ENCODE results near the gene BST2. TPM values are rescaled to one million over a fixed set of nuclear protein-coding genes. Genes with fewer than 3 reads are reported as not detected.

The BST2 gene
- total RNA-seq, 3 donors from 2014 or later (not counting 1 experiment from before 2014, with no cell fraction given) = 84.8 to 106 (median 100) TPM

DNA sequence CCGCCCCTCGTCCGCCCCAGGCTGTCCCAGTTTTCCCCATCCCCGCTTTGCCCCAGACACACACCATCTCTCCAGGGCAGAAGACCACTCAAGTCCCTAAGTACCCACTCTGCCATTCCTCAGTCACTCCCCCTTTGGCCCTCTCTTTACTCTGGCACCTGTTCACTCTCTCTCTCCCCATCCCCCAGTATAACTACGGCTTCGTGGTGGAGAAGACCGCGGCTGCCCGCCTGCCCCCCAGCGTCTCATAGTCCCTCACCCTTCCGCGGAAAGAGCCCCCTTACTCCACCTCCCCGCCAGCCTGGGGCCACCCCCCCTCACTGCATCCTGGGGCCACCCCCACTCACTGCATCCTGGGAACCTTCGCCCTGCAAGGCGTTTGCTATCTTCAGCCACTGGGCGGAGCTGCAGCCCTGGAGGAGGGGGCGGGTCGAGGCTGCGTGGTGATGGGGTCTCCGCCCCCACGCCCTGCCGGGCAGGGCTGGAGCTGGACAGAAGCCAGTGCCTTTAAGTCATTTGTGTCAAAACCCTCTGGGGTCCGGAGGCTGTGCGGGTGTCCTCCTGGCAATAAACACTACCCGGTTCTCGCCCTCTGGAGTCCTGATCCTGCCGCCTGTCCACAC is 19.4 kb upstream of the BST2 start:
- intact Hi-C loops (cut with micrococcal nuclease) = no loop called here
- peaks cover 0 to 19% of the 10 kb centered on the region in 2 donors for H3K4me1 Mint-ChIP-seq
- TF ChIP-seq, protein P1, sequence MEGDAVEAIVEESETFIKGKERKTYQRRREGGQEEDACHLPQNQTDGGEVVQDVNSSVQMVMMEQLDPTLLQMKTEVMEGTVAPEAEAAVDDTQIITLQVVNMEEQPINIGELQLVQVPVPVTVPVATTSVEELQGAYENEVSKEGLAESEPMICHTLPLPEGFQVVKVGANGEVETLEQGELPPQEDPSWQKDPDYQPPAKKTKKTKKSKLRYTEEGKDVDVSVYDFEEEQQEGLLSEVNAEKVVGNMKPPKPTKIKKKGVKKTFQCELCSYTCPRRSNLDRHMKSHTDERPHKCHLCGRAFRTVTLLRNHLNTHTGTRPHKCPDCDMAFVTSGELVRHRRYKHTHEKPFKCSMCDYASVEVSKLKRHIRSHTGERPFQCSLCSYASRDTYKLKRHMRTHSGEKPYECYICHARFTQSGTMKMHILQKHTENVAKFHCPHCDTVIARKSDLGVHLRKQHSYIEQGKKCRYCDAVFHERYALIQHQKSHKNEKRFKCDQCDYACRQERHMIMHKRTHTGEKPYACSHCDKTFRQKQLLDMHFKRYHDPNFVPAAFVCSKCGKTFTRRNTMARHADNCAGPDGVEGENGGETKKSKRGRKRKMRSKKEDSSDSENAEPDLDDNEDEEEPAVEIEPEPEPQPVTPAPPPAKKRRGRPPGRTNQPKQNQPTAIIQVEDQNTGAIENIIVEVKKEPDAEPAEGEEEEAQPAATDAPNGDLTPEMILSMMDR (IDR thresholded peaks at IDR 0.05) = no peak
- no peaks in the 10 kb centered on the region for H3K36me3 Mint-ChIP-seq
- no peaks in the 10 kb centered on the region for H3K27me3 Mint-ChIP-seq (ENCODE audit: low read depth in 2 of 2)
- H3K4me1 ChIP-seq (ENCODE audit: control insufficient read depth, insufficient read depth, low read length) = peaks cover 13% of the 10 kb centered on the region
- no peak overlapping the region for H3K4me3 ChIP-seq (ENCODE audit: low read length)
- WGBS (ENCODE audit: insufficient coverage) = 30% methylated on average over 27 of the region's 27 CpGs
- no peaks in the 10 kb centered on the region for H3K36me3 ChIP-seq (ENCODE audit: control insufficient read depth, insufficient read depth, low read length)
- no peaks in the 10 kb centered on the region for H3K9me3 Mint-ChIP-seq
- no peaks in the 10 kb centered on the region for H3K9me3 ChIP-seq (ENCODE audit: control insufficient read depth, insufficient read depth, low read length)
- H3K27me3 ChIP-seq (ENCODE audit: control insufficient read depth, insufficient read depth, low read length) = no peaks in the 10 kb centered on the region
- DNase-seq = peak in 1 of 2 donors; percentile 45
- peak overlapping the region in 1 of 2 donors; percentile 61 for H3K27ac Mint-ChIP-seq
- peak; percentile 41 to 70 (median 48) for ATAC-seq
- H3K27ac ChIP-seq (ENCODE audit: low read length) = no peak overlapping the region
- H3K4me3 Mint-ChIP-seq = no peak overlapping the region

DNA sequence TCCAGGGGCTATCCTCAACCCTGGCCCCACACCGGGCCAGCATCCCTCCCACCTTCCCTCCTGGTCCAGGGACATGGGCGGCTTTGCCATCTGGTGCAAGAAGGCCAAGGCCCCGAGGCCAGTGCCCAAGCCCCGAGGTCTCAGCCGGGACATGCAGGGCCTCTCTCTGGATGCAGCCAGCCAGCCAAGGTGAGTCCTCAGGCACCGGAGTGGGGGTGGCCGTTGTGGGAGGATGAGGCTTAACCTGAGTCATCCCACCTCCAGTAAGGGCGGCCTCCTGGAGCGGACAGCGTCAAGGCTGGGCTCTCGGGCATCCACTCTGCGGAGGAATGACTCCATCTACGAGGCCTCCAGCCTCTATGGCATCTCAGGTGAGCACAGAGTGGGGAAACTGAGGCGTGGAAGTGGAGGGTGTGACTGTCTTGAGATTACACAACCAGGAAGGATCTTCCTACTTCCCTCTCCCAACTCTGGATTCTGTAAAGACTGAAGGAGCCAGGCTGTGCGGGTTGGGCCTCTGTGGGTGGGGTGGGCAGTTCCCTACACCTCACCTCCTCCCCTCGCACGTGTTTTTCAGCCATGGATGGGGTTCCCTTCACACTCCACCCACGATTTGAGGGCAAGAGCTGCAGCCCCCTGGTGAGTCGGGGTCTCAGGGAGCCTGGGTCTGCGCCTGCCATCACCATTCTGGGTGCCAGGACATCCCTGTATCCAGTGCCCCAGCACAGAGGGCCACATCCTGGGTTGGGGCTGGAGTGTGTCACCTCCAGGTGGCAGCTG is 18.2 kb upstream of the BST2 start:
- intact Hi-C loops (cut with micrococcal nuclease) = no loop called here
- DNase-seq (no peak), ATAC-seq (no peak)
- Mint-ChIP-seq H3K27ac (no peak overlapping the region), H3K4me1 (peaks cover 8 to 26% of the 10 kb centered on the region in 2 donors), H3K36me3 (no peaks in the 10 kb centered on the region), H3K9me3 (no peaks in the 10 kb centered on the region), H3K27me3 (ENCODE audit: low read depth in 2 of 2) (no peaks in the 10 kb centered on the region), H3K4me3 (no peak overlapping the region)
- Histone ChIP-seq H3K36me3 (ENCODE audit: control insufficient read depth, insufficient read depth, low read length) (no peaks in the 10 kb centered on the region), H3K4me1 (ENCODE audit: control insufficient read depth, insufficient read depth, low read length) (peaks cover 20% of the 10 kb centered on the region), H3K27ac (ENCODE audit: low read length) (no peak overlapping the region), H3K9me3 (ENCODE audit: control insufficient read depth, insufficient read depth, low read length) (no peaks in the 10 kb centered on the region), H3K4me3 (ENCODE audit: low read length) (no peak overlapping the region), H3K27me3 (ENCODE audit: control insufficient read depth, insufficient read depth, low read length) (no peaks in the 10 kb centered on the region)
- 96% methylated on average over 17 of the region's 20 CpGs for WGBS (ENCODE audit: insufficient coverage)
- TF ChIP-seq, protein P1 (IDR thresholded peaks at IDR 0.05) = no peak

DNA sequence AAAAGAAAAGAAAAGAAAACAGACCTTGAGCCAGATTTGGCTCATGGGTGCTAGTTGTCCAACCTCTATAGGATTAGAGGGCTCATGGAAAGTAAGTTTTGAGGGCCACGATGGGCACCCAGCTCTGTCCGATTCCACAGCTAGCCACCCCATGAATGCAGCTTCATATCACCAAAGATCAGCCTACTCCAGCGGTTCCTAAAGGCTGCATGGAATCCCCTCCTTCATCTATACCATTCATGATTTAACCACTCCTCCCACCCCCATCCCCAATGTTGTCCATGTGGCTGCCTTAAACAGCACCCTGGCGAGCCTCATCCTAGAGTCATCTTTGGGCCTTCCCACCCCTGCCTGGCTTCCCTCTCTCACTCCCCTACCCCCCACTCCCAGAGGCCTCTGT is 16.5 kb upstream of the BST2 start:
- Mint-ChIP-seq H3K9me3 (no peaks in the 10 kb centered on the region), H3K4me1 (peaks cover 8 to 26% of the 10 kb centered on the region in 2 donors), H3K27ac (no peak overlapping the region), H3K36me3 (no peaks in the 10 kb centered on the region), H3K27me3 (ENCODE audit: low read depth in 2 of 2) (no peaks in the 10 kb centered on the region), H3K4me3 (no peak overlapping the region)
- ATAC-seq (no peak), DNase-seq (no peak)
- H3K4me1 ChIP-seq (ENCODE audit: control insufficient read depth, insufficient read depth, low read length) = peaks cover 20% of the 10 kb centered on the region
- H3K36me3 ChIP-seq (ENCODE audit: control insufficient read depth, insufficient read depth, low read length) = no peaks in the 10 kb centered on the region
- 99% methylated on average over 4 of the region's 4 CpGs for WGBS (ENCODE audit: insufficient coverage)
- no peak overlapping the region for H3K4me3 ChIP-seq (ENCODE audit: low read length)
- no peaks in the 10 kb centered on the region for H3K27me3 ChIP-seq (ENCODE audit: control insufficient read depth, insufficient read depth, low read length)
- TF ChIP-seq, protein P1 (IDR thresholded peaks at IDR 0.05) = no peak
- intact Hi-C loops (cut with micrococcal nuclease) = no loop called here
- no peak overlapping the region for H3K27ac ChIP-seq (ENCODE audit: low read length)
- no peaks in the 10 kb centered on the region for H3K9me3 ChIP-seq (ENCODE audit: control insufficient read depth, insufficient read depth, low read length)
